Epithelial cell of esophagus (primary cell): ENCODE data around the gene CDH6.

ENCODE experiments used
- DNase-seq: peaks from one replicate; pipeline ENCODE4 v3.0.0; 2010; ENCODE audit warnings: low read depth
- H3K4me3 ChIP-seq: 2 replicates; pipeline ENCODE4 v1.5.1; 2011; ENCODE audit warnings: mild to moderate bottlenecking, low read length, control low read depth
- CTCF ChIP-seq: IDR thresholded peaks from 2 replicates; pipeline ENCODE4 v1.5.1; 2011; ENCODE audit warnings: low read depth, mild to moderate bottlenecking, low read length, control low read depth, inconsistent platforms; ENCODE audit not compliant: insufficient read depth; ENCODE audit errors: missing control alignments

CDH6 gene

GRCh38 chr5:31193591-31194467 is at the start of gene CDH6:
Gene CDH6 (plus strand): TSS chr5:31193686. CDS start chr5:31267474, 73,788 bp downstream.
- peak within 1 kb of the TSS; percentile 34 for H3K4me3 ChIP-seq
- TF ChIP-seq CTCF, result no peak
- DNase-seq, result peak; percentile 22

GRCh38 chr5:31144364-31144763 is 49.1 kb upstream of the CDH6 start:
- TF ChIP-seq CTCF, result no peak
- no peak overlapping the region for H3K4me3 ChIP-seq
- DNase-seq, result no peak

GRCh38 chr5:31148959-31149475 is 44.5 kb upstream of the CDH6 start:
- H3K4me3 ChIP-seq, result no peak overlapping the region
- no peak for DNase-seq
- no peak for TF ChIP-seq CTCF

- DNase-seq, result peak; percentile 43
- no peak for TF ChIP-seq CTCF
These were observed 40.0 kb upstream of the CDH6 start for GRCh38 chr5:31153521-31153920.

GRCh38 chr5:31156631-31157160 is 36.8 kb upstream of the CDH6 start:
- H3K4me3 ChIP-seq, result no peak overlapping the region
- no peak for TF ChIP-seq CTCF
- DNase-seq, result no peak

More at GRCh38 chr5:31153521-31153920, 40.0 kb upstream of the CDH6 start:
- no peak overlapping the region for H3K4me3 ChIP-seq

GRCh38 chr5:31157720-31158119 is 35.8 kb upstream of the CDH6 start:
- peak; percentile 1 for DNase-seq
- no peak overlapping the region for H3K4me3 ChIP-seq
- no peak for TF ChIP-seq CTCF

GRCh38 chr5:31158686-31159085 is 34.8 kb upstream of the CDH6 start:
- TF ChIP-seq CTCF, result no peak

More at GRCh38 chr5:31158686-31159085, 34.8 kb upstream of the CDH6 start:
- no peak for DNase-seq
- H3K4me3 ChIP-seq, result no peak overlapping the region
